HG02981 (cell line): ENCODE measurements around the gene SAMD4A.

ENCODE experiments used
- ATAC-seq: cut with Tn5 transposase; IDR thresholded peaks from one replicate; pipeline ENCODE4 v1.9.1; 2021; ENCODE audit warnings: mild to moderate bottlenecking, moderate library complexity; ENCODE audit not compliant: unreplicated experiment

SAMD4A gene, protein sequence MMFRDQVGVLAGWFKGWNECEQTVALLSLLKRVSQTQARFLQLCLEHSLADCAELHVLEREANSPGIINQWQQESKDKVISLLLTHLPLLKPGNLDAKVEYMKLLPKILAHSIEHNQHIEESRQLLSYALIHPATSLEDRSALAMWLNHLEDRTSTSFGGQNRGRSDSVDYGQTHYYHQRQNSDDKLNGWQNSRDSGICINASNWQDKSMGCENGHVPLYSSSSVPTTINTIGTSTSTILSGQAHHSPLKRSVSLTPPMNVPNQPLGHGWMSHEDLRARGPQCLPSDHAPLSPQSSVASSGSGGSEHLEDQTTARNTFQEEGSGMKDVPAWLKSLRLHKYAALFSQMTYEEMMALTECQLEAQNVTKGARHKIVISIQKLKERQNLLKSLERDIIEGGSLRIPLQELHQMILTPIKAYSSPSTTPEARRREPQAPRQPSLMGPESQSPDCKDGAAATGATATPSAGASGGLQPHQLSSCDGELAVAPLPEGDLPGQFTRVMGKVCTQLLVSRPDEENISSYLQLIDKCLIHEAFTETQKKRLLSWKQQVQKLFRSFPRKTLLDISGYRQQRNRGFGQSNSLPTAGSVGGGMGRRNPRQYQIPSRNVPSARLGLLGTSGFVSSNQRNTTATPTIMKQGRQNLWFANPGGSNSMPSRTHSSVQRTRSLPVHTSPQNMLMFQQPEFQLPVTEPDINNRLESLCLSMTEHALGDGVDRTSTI

DNA sequence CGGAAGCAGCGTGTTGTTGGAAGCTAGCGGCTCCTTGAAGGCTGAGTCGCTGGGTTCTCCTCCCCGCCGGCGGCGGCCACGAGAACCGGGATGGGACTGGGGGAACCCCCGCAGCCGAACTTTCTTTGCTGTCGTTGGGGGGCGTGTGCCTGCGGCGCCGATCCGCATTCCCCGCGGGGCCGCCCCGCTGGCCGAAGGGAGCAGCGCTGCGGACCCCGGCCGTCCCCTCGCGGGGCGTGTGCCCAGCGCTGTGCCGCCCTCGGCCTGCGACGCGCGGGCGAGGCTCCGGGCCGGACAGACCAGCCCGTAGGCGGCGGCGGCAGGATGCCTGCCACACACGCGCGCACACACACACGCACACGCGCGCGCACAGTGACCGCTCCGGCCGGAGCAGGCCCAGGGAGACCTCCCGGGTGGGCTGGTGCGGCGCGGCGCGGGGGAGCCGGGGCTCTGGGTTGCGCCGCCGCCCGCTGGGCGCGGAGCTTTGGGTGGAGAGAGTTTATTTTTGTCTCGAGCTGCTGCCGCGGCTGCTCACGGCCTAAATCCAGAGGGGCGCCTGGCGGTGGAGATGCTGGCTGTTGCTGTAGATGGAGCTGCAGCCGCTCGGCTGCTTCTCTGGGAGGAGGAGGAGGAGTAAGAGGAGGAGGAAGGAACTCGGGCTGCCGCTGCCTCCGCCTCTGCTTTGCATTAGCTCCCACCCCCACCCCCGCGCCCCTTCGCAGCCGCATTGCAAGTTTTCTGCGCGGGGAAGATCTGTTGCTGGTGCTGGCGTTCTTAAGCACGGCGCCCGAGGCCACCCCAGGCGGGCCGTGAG lies at the start of gene SAMD4A:
Gene SAMD4A, plus strand, starts transcription at position 719 of the 814 bp plus-strand sequence. CDS start 789 bp downstream, outside the sequence.
- ATAC-seq, result peak; percentile 28

GRCh38 chr14:54524410-54524809 lies 42.5 kb upstream of the SAMD4A start:
- ATAC-seq, result no peak

DNA sequence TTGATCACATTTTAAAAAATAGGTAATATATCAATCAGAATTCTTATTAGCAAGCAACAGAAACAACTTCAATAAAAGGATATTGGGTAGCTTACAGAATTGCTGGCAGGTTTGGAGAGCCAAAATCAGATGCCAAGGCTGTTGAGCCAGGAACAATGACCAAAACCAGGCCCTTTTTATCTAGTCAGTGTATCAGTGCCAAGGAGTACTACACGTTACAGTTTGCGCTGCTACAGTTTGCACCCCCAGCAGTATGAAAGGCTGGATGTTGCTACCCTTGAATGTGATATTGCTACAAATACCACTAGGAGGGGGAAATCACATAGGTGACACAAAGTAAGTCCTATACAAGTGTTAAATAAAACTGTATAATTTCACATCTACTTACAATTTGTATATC lies 38.0 kb upstream of the SAMD4A start:
- ATAC-seq, result no peak

GRCh38 chr14:54529811-54530210 lies 37.1 kb upstream of the SAMD4A start:
- ATAC-seq, result no peak

- ATAC-seq, result peak; percentile 84
Observed at GRCh38 chr14:54532111-54533012, 34.6 kb upstream of the SAMD4A start.

DNA sequence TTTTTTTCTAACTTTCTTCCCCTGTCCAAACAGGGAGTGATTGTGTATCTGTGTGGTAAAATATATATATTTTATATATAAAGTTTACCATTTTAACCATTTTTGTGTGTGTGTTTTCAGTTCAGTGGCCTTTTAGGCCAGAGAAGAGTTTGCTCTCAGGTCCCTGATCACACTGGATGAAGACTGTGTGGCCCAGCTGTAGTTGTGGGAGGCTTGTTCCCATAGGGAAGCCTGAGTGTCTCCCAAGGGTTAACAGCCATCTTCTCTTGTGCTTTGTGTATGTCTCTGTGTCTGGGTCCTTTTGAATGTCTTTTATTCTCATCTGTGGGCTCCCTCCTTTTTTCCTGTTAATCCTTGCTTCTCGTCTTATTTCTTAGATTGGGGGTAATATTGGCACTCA lies 33.8 kb upstream of the SAMD4A start:
- peak; percentile 19 for ATAC-seq

GRCh38 chr14:54535126-54535525 lies 31.8 kb upstream of the SAMD4A start:
- ATAC-seq, result no peak

- ATAC-seq, result no peak
Observed at GRCh38 chr14:54535646-54536045, 31.3 kb upstream of the SAMD4A start.

DNA sequence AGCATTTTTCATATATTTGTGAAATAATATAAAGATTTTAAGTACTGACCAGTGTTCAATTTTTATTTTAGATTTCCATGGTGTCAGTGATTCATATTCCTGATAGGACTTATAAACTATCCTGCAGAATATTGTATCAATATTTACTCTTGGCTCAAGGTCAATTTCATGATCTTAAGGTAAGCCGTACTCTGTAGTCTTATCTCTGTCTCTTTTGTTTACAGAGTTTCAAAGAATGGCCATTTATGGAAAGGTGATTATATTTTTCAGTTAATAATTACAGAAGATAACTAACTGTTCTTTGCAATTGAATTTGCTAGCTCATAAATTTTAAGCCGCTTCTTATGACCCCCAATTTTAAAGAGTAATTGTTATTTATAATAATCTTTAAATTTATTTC lies 29.3 kb upstream of the SAMD4A start:
- ATAC-seq, result no peak

DNA sequence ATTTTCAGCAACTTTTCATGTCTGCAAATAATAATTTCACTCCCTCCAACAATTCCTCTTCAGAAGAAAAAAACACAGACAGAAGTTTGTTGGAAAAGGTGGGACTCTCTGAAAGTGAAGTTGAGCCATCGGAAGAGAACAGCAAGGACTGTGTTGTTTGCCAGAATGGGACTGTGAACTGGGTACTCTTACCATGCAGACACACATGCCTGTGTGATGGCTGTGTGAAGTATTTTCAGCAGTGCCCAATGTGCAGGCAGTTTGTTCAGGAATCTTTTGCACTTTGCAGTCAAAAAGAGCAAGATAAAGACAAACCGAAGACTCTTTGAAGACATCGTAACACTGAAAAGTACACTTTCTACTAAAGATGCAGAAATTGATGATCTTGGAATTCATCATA lies 28.9 kb upstream of the SAMD4A start:
- ATAC-seq, result no peak

DNA sequence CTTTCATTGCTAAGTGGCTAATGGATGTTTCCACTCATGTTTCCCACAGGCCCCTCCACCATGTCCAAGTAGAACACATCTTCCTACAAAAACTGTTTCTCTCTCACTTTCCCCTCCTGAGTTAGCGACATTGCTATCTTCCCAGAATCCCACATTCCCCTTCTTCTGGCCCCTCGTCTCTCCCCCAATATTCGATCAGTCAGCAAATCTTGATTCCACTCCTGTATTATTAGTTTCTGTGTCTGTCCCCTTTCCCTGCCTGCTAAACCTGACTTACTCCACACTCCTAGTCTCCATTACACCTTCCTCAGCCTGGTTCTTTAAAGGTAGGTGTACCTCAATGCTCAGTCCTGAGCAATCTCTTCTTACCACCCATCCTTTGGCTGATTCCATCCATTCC lies 19.3 kb upstream of the SAMD4A start:
- ATAC-seq, result no peak

GRCh38 chr14:54548491-54548890 lies 18.4 kb upstream of the SAMD4A start:
- ATAC-seq, result no peak

DNA sequence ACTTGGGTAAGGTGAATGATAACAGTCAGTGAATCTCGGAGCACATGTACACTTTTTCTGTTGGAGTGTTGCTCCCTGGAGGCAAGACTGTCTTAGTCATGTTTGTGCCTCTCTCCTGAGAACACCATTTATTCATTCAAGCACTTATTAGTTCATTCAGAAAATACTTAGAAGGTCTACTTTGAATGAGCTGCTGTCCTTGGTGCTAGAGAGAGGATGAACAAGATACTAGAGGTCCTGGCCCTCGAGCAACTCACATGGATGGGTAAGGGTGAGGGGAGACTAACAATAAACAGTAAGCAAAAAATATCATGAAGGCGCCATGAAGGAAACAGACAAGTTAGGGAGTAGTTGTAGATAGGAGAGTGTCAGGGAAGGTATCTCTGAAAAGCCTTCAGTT lies 17.1 kb upstream of the SAMD4A start:
- ATAC-seq, result no peak

- ATAC-seq, result no peak
Observed at GRCh38 chr14:54550514-54550913, 16.4 kb upstream of the SAMD4A start.

DNA sequence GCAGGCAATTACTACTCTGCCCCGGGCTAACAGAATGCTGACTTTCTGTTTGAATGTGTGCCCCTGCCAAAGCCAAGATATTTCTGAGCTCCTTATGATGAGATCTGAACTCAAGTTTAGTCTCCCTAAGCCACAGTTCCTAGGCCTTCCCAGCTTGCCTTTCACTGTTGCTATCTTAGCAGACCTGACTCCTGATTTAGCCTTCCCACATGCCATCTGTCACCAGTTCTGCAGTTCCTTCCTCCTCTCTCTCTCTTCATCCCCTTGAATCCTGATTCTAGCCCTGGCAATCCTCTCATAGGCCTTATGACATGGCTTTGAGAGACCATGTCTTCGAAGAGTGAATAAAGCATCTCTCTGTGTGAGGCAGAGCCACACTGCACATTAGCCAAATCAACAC lies 12.5 kb upstream of the SAMD4A start:
- no peak for ATAC-seq

GRCh38 chr14:54555651-54556050 lies 11.3 kb upstream of the SAMD4A start:
- ATAC-seq, result no peak

DNA sequence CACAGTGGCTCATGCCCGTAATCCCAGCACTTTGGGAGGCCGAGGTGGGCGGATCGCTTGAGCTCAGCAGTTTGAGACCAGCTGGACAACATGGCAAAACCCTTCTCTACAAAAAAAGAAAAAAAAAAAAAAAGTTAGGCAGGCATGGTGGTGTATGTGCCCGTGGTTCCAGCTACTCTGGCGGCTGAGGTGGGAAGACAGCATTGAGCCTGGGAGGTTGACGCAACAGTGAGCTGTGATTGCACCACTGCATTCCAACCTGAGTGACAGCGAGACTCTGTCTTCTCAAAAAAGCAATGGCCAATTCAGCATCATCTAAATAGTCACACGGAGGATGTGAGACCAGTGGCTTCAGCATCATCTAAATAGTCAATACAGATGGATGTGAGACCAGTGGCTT lies 10.4 kb upstream of the SAMD4A start:
- ATAC-seq, result no peak

DNA sequence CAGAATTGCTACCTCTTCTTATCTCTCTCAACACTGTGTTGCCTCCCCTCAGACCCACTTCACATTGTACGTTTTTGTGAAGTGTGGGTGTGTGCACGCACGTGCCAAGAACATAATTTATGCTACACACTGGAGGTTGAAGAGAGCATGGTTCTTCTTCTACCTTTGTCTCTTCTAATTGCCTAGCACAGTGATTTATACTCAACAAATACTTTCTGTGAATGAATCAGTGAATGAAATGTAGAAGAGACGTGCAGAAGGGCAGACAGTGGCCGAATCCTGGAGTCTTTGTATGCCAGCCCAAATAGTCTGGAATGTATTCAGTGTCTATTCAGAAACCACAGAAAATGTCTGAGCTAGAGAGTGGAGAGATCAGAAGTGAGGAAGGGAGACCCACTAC lies 4.6 kb upstream of the SAMD4A start:
- ATAC-seq, result no peak

- ATAC-seq, result no peak
Observed at GRCh38 chr14:54564071-54564867, 2.7 kb upstream of the SAMD4A start.
